HEK293 (cell line): ENCODE data around the gene CBR4.
"Not testable (repeated sequence)": the region's sequence is repeated elsewhere in the genome, so short reads cannot be mapped to it uniquely, and the experiment has no call there.

ENCODE experiments used
- ZBTB1 ChIP-seq: fragments of 450-650 bp; formaldehyde crosslinking; IDR thresholded peaks from 2 replicates; pipeline ENCODE4 v1.5.1; 2016; ENCODE audit warnings: missing biosample characterization, missing genetic modification characterization
- ZNF174 ChIP-seq: fragments of 450-650 bp; formaldehyde crosslinking; IDR thresholded peaks from 2 replicates; pipeline ENCODE4 v1.5.0; 2017; ENCODE audit warnings: missing biosample characterization, mild to moderate bottlenecking, missing genetic modification characterization
- ZNF223 ChIP-seq: fragments of 450-650 bp; formaldehyde crosslinking; IDR thresholded peaks from 2 replicates; pipeline ENCODE4 v1.5.1; 2016; ENCODE audit warnings: missing biosample characterization, missing genetic modification characterization
- ZNF324 ChIP-seq: fragments of 450-650 bp; formaldehyde crosslinking; IDR thresholded peaks from 2 replicates; pipeline ENCODE4 v1.5.1; 2016; ENCODE audit warnings: missing biosample characterization, missing genetic modification characterization
- ZNF530 ChIP-seq: fragments of 450-650 bp; formaldehyde crosslinking; IDR thresholded peaks from 2 replicates; pipeline ENCODE4 v1.5.1; 2016; ENCODE audit warnings: low read depth, missing biosample characterization, missing genetic modification characterization
- ZNF549 ChIP-seq: fragments of 450-650 bp; IDR thresholded peaks from 2 replicates; pipeline ENCODE4 v1.5.1; 2018; ENCODE audit warnings: missing biosample characterization, missing genetic modification characterization, mild to moderate bottlenecking, inconsistent platforms, moderate library complexity
- ZNF677 ChIP-seq: fragments of 450-650 bp; IDR thresholded peaks from 2 replicates; pipeline ENCODE4 v1.5.0; 2018; ENCODE audit warnings: missing biosample characterization, mild to moderate bottlenecking, missing genetic modification characterization, moderate library complexity
- ZNF776 ChIP-seq: fragments of 450-650 bp; formaldehyde crosslinking; IDR thresholded peaks from 2 replicates; pipeline ENCODE4 v1.5.0; 2017; ENCODE audit warnings: missing biosample characterization, missing genetic modification characterization, borderline replicate concordance
- TF ChIP-seq, protein P1 (sequence below): fragments of 450-650 bp; formaldehyde crosslinking; IDR thresholded peaks from 2 replicates; pipeline ENCODE4 v1.5.1; 2016; ENCODE audit warnings: missing biosample characterization, missing genetic modification characterization
- TF ChIP-seq, protein P2 (sequence below): fragments of 450-650 bp; formaldehyde crosslinking; IDR thresholded peaks from 2 replicates; pipeline ENCODE4 v1.5.1; 2016; ENCODE audit warnings: missing biosample characterization, missing genetic modification characterization
- TF ChIP-seq, protein P3 (sequence below): fragments of 450-650 bp; formaldehyde crosslinking; IDR thresholded peaks from 2 replicates; pipeline ENCODE4 v1.5.1; 2016; ENCODE audit warnings: missing biosample characterization, missing genetic modification characterization, low read depth
- TF ChIP-seq, protein P4 (sequence below): fragments of 450-650 bp; formaldehyde crosslinking; IDR thresholded peaks from 2 replicates; pipeline ENCODE4 v1.5.1; 2017; ENCODE audit warnings: missing biosample characterization, missing genetic modification characterization
- TF ChIP-seq, protein P5 (sequence below): fragments of 450-650 bp; formaldehyde crosslinking; conservative IDR thresholded peaks from 2 replicates; pipeline ENCODE4 v1.5.1; 2016; ENCODE audit warnings: low read depth, missing biosample characterization, missing genetic modification characterization

DNA sequence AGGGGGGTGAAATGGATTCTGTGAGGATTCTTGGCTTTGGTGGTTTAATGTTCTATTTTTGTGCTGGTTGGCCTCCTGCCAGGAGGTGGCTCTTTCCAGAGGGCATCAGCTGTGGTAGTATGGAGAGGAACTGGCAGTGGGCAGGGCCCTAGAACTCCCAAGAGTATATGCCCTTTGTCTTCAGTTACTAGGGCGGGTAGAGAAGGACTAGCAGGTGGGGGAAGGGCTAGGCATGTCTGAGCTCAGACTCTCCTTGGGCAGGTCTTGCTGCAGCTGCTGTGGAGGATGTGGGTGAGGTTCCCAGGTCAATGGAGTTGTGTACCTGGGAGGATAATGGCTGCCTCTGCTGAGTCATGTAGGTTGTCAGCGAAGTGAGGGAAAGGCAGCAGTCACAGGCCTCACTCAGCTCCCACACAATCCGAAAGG lies 57.2 kb downstream of the CBR4 start:
- not testable (repeated sequence) for TF ChIP-seq ZNF530 (tag by site-specific recombination); ZNF776 (tag by site-specific recombination); ZNF324; ZNF549 (tag by site-specific recombination); ZNF174 (tag by site-specific recombination); ZNF677 (tag by site-specific recombination); ZBTB1 (tag by site-specific recombination); ZNF223
- TF ChIP-seq, protein P1, sequence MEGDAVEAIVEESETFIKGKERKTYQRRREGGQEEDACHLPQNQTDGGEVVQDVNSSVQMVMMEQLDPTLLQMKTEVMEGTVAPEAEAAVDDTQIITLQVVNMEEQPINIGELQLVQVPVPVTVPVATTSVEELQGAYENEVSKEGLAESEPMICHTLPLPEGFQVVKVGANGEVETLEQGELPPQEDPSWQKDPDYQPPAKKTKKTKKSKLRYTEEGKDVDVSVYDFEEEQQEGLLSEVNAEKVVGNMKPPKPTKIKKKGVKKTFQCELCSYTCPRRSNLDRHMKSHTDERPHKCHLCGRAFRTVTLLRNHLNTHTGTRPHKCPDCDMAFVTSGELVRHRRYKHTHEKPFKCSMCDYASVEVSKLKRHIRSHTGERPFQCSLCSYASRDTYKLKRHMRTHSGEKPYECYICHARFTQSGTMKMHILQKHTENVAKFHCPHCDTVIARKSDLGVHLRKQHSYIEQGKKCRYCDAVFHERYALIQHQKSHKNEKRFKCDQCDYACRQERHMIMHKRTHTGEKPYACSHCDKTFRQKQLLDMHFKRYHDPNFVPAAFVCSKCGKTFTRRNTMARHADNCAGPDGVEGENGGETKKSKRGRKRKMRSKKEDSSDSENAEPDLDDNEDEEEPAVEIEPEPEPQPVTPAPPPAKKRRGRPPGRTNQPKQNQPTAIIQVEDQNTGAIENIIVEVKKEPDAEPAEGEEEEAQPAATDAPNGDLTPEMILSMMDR (tag by site-specific recombination) = not testable (repeated sequence)
- TF ChIP-seq, protein P2, sequence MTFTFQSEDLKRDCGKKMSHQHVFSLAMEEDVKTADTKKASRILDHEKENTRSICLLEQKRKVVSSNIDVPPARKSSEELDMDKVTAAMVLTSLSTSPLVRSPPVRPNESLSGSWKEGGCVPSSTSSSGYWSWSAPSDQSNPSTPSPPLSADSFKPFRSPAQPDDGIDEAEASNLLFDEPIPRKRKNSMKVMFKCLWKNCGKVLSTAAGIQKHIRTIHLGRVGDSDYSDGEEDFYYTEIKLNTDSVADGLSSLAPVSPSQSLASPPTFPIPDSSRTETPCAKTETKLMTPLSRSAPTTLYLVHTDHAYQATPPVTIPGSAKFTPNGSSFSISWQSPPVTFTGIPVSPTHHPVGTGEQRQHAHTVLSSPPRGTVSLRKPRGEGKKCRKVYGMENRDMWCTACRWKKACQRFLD (tag by site-specific recombination) = not testable (repeated sequence)
- TF ChIP-seq, protein P3, sequence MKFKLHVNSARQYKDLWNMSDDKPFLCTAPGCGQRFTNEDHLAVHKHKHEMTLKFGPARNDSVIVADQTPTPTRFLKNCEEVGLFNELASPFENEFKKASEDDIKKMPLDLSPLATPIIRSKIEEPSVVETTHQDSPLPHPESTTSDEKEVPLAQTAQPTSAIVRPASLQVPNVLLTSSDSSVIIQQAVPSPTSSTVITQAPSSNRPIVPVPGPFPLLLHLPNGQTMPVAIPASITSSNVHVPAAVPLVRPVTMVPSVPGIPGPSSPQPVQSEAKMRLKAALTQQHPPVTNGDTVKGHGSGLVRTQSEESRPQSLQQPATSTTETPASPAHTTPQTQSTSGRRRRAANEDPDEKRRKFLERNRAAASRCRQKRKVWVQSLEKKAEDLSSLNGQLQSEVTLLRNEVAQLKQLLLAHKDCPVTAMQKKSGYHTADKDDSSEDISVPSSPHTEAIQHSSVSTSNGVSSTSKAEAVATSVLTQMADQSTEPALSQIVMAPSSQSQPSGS (tag by site-specific recombination) = not testable (repeated sequence)
- TF ChIP-seq, protein P4, sequence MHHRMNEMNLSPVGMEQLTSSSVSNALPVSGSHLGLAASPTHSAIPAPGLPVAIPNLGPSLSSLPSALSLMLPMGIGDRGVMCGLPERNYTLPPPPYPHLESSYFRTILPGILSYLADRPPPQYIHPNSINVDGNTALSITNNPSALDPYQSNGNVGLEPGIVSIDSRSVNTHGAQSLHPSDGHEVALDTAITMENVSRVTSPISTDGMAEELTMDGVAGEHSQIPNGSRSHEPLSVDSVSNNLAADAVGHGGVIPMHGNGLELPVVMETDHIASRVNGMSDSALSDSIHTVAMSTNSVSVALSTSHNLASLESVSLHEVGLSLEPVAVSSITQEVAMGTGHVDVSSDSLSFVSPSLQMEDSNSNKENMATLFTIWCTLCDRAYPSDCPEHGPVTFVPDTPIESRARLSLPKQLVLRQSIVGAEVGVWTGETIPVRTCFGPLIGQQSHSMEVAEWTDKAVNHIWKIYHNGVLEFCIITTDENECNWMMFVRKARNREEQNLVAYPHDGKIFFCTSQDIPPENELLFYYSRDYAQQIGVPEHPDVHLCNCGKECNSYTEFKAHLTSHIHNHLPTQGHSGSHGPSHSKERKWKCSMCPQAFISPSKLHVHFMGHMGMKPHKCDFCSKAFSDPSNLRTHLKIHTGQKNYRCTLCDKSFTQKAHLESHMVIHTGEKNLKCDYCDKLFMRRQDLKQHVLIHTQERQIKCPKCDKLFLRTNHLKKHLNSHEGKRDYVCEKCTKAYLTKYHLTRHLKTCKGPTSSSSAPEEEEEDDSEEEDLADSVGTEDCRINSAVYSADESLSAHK (tag by site-specific recombination) = not testable (repeated sequence)
- TF ChIP-seq, protein P5, sequence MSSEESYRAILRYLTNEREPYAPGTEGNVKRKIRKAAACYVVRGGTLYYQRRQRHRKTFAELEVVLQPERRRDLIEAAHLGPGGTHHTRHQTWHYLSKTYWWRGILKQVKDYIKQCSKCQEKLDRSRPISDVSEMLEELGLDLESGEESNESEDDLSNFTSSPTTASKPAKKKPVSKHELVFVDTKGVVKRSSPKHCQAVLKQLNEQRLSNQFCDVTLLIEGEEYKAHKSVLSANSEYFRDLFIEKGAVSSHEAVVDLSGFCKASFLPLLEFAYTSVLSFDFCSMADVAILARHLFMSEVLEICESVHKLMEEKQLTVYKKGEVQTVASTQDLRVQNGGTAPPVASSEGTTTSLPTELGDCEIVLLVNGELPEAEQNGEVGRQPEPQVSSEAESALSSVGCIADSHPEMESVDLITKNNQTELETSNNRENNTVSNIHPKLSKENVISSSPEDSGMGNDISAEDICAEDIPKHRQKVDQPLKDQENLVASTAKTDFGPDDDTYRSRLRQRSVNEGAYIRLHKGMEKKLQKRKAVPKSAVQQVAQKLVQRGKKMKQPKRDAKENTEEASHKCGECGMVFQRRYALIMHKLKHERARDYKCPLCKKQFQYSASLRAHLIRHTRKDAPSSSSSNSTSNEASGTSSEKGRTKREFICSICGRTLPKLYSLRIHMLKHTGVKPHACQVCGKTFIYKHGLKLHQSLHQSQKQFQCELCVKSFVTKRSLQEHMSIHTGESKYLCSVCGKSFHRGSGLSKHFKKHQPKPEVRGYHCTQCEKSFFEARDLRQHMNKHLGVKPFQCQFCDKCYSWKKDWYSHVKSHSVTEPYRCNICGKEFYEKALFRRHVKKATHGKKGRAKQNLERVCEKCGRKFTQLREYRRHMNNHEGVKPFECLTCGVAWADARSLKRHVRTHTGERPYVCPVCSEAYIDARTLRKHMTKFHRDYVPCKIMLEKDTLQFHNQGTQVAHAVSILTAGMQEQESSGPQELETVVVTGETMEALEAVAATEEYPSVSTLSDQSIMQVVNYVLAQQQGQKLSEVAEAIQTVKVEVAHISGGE = not testable (repeated sequence)
